Stomach (tissue), 4 donors: ENCODE measurements around the gene RHOBTB1.

Source experiments
- CTCF ChIP-seq, 7 experiments: fragments of 450-650 bp in 4 of 7; fragments of 200-600 bp in 3 of 7; sonication (generic) in 3 of 7; IDR thresholded peaks; one replicate each; pipeline ENCODE4 v1.5.1; 2016 to 2019; ENCODE audit warnings: antibody characterized with exemption in 7 of 7, control low read depth in 2 of 7, mild to moderate bottlenecking in 1 of 7
- EP300 ChIP-seq: sonication (generic); formaldehyde crosslinking; IDR thresholded peaks from one replicate; pipeline ENCODE4 v1.6.1; 2017; ENCODE audit warnings: antibody characterized with exemption
- POLR2A ChIP-seq, 4 donors: fragments of 450-650 bp; IDR thresholded peaks; one replicate each; pipeline ENCODE4 v1.6.1; 2016; ENCODE audit warnings: antibody characterized with exemption in 4 of 4, control low read depth in 2 of 4, mild to moderate bottlenecking in 1 of 4, moderate library complexity in 1 of 4

DNA sequence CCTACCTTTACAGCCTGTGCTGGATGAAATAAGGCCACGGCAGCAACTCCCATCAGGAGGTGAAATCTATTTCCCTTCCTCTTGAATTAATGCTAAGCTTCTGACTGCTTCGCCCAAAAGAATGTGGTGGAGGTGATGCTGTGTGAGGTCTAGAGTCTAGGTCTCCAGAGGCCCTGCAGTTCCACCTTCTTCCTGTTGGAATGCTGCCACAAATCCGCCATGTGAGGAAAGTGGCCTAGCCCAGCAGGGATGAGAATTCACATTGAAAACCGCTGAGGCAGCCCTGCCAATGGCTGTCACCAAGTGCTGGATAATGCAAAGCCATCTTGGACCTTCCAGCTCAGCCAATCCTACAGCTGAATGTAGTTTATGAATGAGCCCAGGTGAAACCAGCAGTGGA lies 28.0 kb downstream of the RHOBTB1 start:
- TF ChIP-seq CTCF (IDR thresholded peaks at IDR 0.05) (no peak), EP300 (no peak), POLR2A (IDR thresholded peaks at IDR 0.05) (no peak)
